Upper lobe of left lung (tissue), 6 donors: Measurements from ENCODE around the gene NUP153. TPM values are rescaled to one million over a fixed set of nuclear protein-coding genes. Genes with fewer than 3 reads are reported as not detected.

Experiments
- ATAC-seq, 2 donors: fragments of 200-7000 bp; cut with Tn5 transposase; one replicate each; pipeline ENCODE4 v1.9.1; 2022; ENCODE audit warnings: mild to moderate bottlenecking in 2 of 2, moderate library complexity in 2 of 2; ENCODE audit not compliant: low FRiP score in 2 of 2
- DNase-seq, 2 donors: peaks; one replicate each; pipeline ENCODE4 v3.0.0-alpha.2; 2019 to 2020
- H3K27ac ChIP-seq, 4 donors: fragments of 200-600 bp; sonication (generic); one replicate each; pipeline ENCODE4 v1.5.1; 2016 to 2019
- H3K27me3 ChIP-seq, 4 donors: fragments of 200-600 bp; sonication (generic); one replicate each; pipeline ENCODE4 v1.5.1; 2017 to 2019
- H3K36me3 ChIP-seq, 4 donors: fragments of 200-600 bp; sonication (generic); one replicate each; pipeline ENCODE4 v1.5.1; 2016 to 2019
- H3K4me1 ChIP-seq, 4 donors: fragments of 200-600 bp; sonication (generic); one replicate each; pipeline ENCODE4 v1.5.1; 2018 to 2019
- H3K4me3 ChIP-seq, 4 donors: fragments of 200-600 bp; sonication (generic); one replicate each; pipeline ENCODE4 v1.5.1; 2017 to 2019; ENCODE audit warnings: mild to moderate bottlenecking in 2 of 4, moderate library complexity in 1 of 4
- H3K9me3 ChIP-seq, 4 donors: fragments of 200-600 bp; sonication (generic); one replicate each; pipeline ENCODE4 v1.5.1; 2018 to 2019
- CTCF ChIP-seq, 6 experiments: fragments of 450-650 bp in 4 of 6; fragments of 200-600 bp in 2 of 6; sonication (generic) in 2 of 6; IDR thresholded peaks; one replicate each; pipeline ENCODE4 v1.5.1; 2016 to 2019; ENCODE audit warnings: antibody characterized with exemption in 6 of 6
- EP300 ChIP-seq, 4 donors: sonication (generic); formaldehyde crosslinking; IDR thresholded peaks; one replicate each; pipeline ENCODE4 v1.5.1; 2017; ENCODE audit warnings: antibody characterized with exemption in 4 of 4, control low read depth in 2 of 4
- POLR2A ChIP-seq, 4 donors: fragments of 450-650 bp; IDR thresholded peaks; one replicate each; pipeline ENCODE4 v1.5.1; 2016 to 2017; ENCODE audit warnings: antibody characterized with exemption in 4 of 4, mild to moderate bottlenecking in 2 of 4
- POLR2AphosphoS5 ChIP-seq, 2 donors: sonication (generic); formaldehyde crosslinking; IDR thresholded peaks; one replicate each; pipeline ENCODE4 v1.5.1; 2017; ENCODE audit warnings: antibody characterized with exemption in 2 of 2
- WGBS, 2 donors: methylation state at CpG; one replicate each; pipeline ENCODE4 v1.1.5; 2017 to 2018; 5-methylcytosine and 5-hydroxymethylcytosine counted together
- total RNA-seq, 6 donors: library from RNA; depleted of rRNA in 4 of 6; stranded (reverse); fragments of >200 nt in 4 of 6; gene quantifications; one replicate each; pipeline versions ENCODE4 v1.1.0 to v1.2.1, GENCODE V29; 2016 to 2021
- donor health status: DM: no; HTN: no; CAD: no; lungs with moderate emphysema.
- donor health status: DM: no; HTN: yes; CAD: no; lungs with severe emphysema.

NUP153 gene
- total RNA-seq, 6 donors from 2014 or later = 16.9 to 43.8 (median 29.0) TPM

- no peak overlapping the region for H3K27ac ChIP-seq
- peaks cover 10 to 79% (median 46%) of the 10 kb centered on the region in 4 donors for H3K36me3 ChIP-seq
- H3K9me3 ChIP-seq = no peaks in the 10 kb centered on the region
- TF ChIP-seq EP300 (IDR thresholded peaks at IDR 0.05) (no peak), POLR2A (IDR thresholded peaks at IDR 0.05) (no peak), POLR2AphosphoS5 (IDR thresholded peaks at IDR 0.05) (no peak), CTCF (IDR thresholded peaks at IDR 0.05) (no peak)
- DNase-seq (no peak), ATAC-seq (no peak)
- 94 to 97% methylated on average over 7 of the region's 7 CpGs for WGBS, 2 donors
- no peak overlapping the region for H3K4me3 ChIP-seq
- peaks cover 0 to 2% (median 0%) of the 10 kb centered on the region in 4 donors for H3K4me1 ChIP-seq
- H3K27me3 ChIP-seq = no peaks in the 10 kb centered on the region
These were observed 34.5 kb downstream of the NUP153 start for GRCh38 chr6:17672064-17672718.

- no peaks in the 10 kb centered on the region for H3K27me3 ChIP-seq
- no peak overlapping the region for H3K4me3 ChIP-seq
- peaks cover 16 to 92% (median 25%) of the 10 kb centered on the region in 4 donors for H3K36me3 ChIP-seq
- 97 to 100% methylated on average over 1 of the region's 1 CpG for WGBS, 2 donors
- H3K27ac ChIP-seq = no peak overlapping the region
- DNase-seq (no peak), ATAC-seq (no peak)
- H3K4me1 ChIP-seq = no peaks in the 10 kb centered on the region
- no peaks in the 10 kb centered on the region for H3K9me3 ChIP-seq
- TF ChIP-seq CTCF (IDR thresholded peaks at IDR 0.05) = no peak
- no peak for TF ChIP-seq POLR2A (IDR thresholded peaks at IDR 0.05)
- no peak for TF ChIP-seq POLR2AphosphoS5 (IDR thresholded peaks at IDR 0.05)
- no peak for TF ChIP-seq EP300 (IDR thresholded peaks at IDR 0.05)
These were observed 40.1 kb downstream of the NUP153 start for GRCh38 chr6:17666646-17667045.

- no peaks in the 10 kb centered on the region for H3K4me1 ChIP-seq
- ATAC-seq (no peak), DNase-seq (no peak)
- H3K4me3 ChIP-seq = no peak overlapping the region
- H3K9me3 ChIP-seq = no peaks in the 10 kb centered on the region
- H3K27me3 ChIP-seq = no peaks in the 10 kb centered on the region
- 59 to 67% methylated on average over 1 of the region's 1 CpG for WGBS, 2 donors
- TF ChIP-seq POLR2A (IDR thresholded peaks at IDR 0.05) (no peak), POLR2AphosphoS5 (IDR thresholded peaks at IDR 0.05) (no peak), CTCF (IDR thresholded peaks at IDR 0.05) (no peak), EP300 (IDR thresholded peaks at IDR 0.05) (no peak)
- H3K36me3 ChIP-seq = peaks cover 22 to 96% (median 34%) of the 10 kb centered on the region in 4 donors
- H3K27ac ChIP-seq = no peak overlapping the region
These were observed 41.6 kb downstream of the NUP153 start for GRCh38 chr6:17665132-17665531.

GRCh38 chr6:17663226-17663625 is 43.5 kb downstream of the NUP153 start:
- DNase-seq (no peak), ATAC-seq (no peak)
- Histone ChIP-seq H3K4me1 (no peaks in the 10 kb centered on the region), H3K36me3 (peaks cover 17 to 94% (median 29%) of the 10 kb centered on the region in 4 donors), H3K27me3 (no peaks in the 10 kb centered on the region), H3K9me3 (no peaks in the 10 kb centered on the region), H3K4me3 (no peak overlapping the region), H3K27ac (no peak overlapping the region)
- WGBS, 2 donors = 88 to 90% methylated on average over 4 of the region's 4 CpGs
- TF ChIP-seq POLR2A (IDR thresholded peaks at IDR 0.05) = no peak
- TF ChIP-seq EP300 (IDR thresholded peaks at IDR 0.05) = no peak
- TF ChIP-seq POLR2AphosphoS5 (IDR thresholded peaks at IDR 0.05) = no peak
- no peak for TF ChIP-seq CTCF (IDR thresholded peaks at IDR 0.05)

GRCh38 chr6:17662585-17662984 is 44.1 kb downstream of the NUP153 start:
- Histone ChIP-seq H3K9me3 (no peaks in the 10 kb centered on the region), H3K27ac (no peak overlapping the region), H3K4me1 (no peaks in the 10 kb centered on the region), H3K36me3 (peaks cover 15 to 91% (median 29%) of the 10 kb centered on the region in 4 donors), H3K27me3 (no peaks in the 10 kb centered on the region), H3K4me3 (no peak overlapping the region)
- TF ChIP-seq EP300 (IDR thresholded peaks at IDR 0.05) = no peak
- no peak for TF ChIP-seq POLR2A (IDR thresholded peaks at IDR 0.05)
- no peak for TF ChIP-seq POLR2AphosphoS5 (IDR thresholded peaks at IDR 0.05)
- TF ChIP-seq CTCF (IDR thresholded peaks at IDR 0.05) = no peak
- DNase-seq (no peak), ATAC-seq (no peak)
- 79 to 80% methylated on average over 2 of the region's 2 CpGs for WGBS, 2 donors
